Activated CD8-positive, alpha-beta T cell treated with anti-CD3 and anti-CD28 coated beads for 36 hours (primary cell): Measurements from ENCODE around the gene RNF111. TPM values are rescaled to one million over a fixed set of nuclear protein-coding genes. Genes with fewer than 3 reads are reported as not detected.
"Not testable (repeated sequence)": the region's sequence is repeated elsewhere in the genome, so short reads cannot be mapped to it uniquely, and the experiment has no call there.

Experiments used
- ATAC-seq: fragments of 200-7000 bp; cut with Tn5 transposase; one replicate; pipeline ENCODE4 v1.10.0; 2021; ENCODE audit warnings: mild to moderate bottlenecking, moderate library complexity
- CTCF ChIA-PET: fragments of 350-600 bp; sonication (Branson Sonifier 250); formaldehyde crosslinking; loops from one replicate; lab custom pipeline; 2021; ENCODE audit warnings: antibody characterized with exemption; lab: Charles Lee
- POLR2A ChIA-PET: fragments of 350-600 bp; sonication (Branson Sonifier 250); formaldehyde crosslinking; loops from one replicate; lab custom pipeline; 2021; ENCODE audit warnings: antibody characterized with exemption; lab: Charles Lee
- DNase-seq: peaks from one replicate; pipeline ENCODE4 v3.0.0-alpha.2; 2020
- H3K27ac Mint-ChIP-seq: one replicate; pipeline ENCODE4 v1.8.0; 2021; ENCODE audit warnings: mild to moderate bottlenecking, mixed read lengths
- H3K27me3 Mint-ChIP-seq: one replicate; pipeline ENCODE4 v1.8.0; 2021; ENCODE audit warnings: mixed read lengths
- H3K36me3 Mint-ChIP-seq: one replicate; pipeline ENCODE4 v1.8.0; 2021; ENCODE audit warnings: low read depth, mixed read lengths
- H3K4me1 Mint-ChIP-seq: one replicate; pipeline ENCODE4 v1.8.0; 2021; ENCODE audit warnings: low read depth, mixed read lengths
- H3K4me3 Mint-ChIP-seq: one replicate; pipeline ENCODE4 v1.8.0; 2021; ENCODE audit warnings: mild to moderate bottlenecking, moderate library complexity, mixed read lengths
- H3K9me3 Mint-ChIP-seq: one replicate; pipeline ENCODE4 v1.8.0; 2021; ENCODE audit warnings: mixed read lengths
- intact Hi-C: fragments of 100-400 bp; cut with micrococcal nuclease; formaldehyde crosslinking; loops from one replicate; pipeline ENCODE4 v1.10.0; 2022
- total RNA-seq, 2 experiments: library from RNA; stranded (reverse); gene quantifications; one replicate each; pipeline ENCODE4 v1.2.3, GENCODE V29; 2021
- TF ChIP-seq, protein P1 (sequence below): fragments of 200-600 bp; IDR thresholded peaks from one replicate; pipeline ENCODE4 v1.8.0; 2022; ENCODE audit warnings: antibody characterized with exemption, mild to moderate bottlenecking

Gene RNF111
- total RNA-seq, 2 experiments from 2014 or later: 28.5 to 30.5 TPM

DNA sequence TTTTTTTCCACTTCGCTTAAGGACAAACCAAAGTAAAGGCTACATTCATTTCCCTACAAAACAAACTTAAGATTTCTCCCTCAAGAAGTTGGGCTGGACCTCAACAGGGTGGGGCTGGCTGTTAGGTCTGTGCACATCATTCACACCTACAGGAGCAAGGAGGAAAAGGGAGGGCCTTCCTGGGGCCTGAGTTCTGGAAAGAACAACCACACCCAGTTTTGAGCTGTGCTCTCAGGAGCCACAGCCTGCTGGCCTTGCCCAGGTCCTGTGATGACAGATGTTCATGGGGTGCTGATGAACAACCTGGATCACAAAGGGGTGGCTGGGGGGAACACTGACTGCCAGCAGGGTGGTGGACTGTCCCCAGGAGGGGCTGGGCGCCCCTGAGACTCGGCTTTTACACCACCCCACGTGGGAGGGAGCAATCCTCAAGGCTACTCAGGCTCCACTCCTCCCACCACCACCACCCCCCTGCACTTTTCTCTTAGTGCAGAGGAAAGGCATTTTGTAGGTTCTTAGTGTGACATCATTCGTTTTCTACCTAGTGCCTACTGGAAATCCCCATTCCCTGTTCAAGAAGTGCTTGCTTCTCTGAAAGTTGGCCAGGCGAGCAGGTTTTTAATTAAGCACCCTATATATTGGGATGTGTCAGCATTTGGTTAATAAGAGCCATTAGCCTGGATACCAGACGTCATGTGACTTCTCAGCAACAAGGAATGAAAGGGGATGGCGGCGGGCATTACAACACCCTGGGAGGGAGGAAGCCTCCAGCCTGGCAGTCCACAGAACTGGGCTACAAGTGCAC lies 153.2 kb downstream of the RNF111 start:
- DNase-seq: no peak
- TF ChIP-seq, protein P1, sequence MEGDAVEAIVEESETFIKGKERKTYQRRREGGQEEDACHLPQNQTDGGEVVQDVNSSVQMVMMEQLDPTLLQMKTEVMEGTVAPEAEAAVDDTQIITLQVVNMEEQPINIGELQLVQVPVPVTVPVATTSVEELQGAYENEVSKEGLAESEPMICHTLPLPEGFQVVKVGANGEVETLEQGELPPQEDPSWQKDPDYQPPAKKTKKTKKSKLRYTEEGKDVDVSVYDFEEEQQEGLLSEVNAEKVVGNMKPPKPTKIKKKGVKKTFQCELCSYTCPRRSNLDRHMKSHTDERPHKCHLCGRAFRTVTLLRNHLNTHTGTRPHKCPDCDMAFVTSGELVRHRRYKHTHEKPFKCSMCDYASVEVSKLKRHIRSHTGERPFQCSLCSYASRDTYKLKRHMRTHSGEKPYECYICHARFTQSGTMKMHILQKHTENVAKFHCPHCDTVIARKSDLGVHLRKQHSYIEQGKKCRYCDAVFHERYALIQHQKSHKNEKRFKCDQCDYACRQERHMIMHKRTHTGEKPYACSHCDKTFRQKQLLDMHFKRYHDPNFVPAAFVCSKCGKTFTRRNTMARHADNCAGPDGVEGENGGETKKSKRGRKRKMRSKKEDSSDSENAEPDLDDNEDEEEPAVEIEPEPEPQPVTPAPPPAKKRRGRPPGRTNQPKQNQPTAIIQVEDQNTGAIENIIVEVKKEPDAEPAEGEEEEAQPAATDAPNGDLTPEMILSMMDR: no peak
- Mint-ChIP-seq H3K4me1 (peaks cover 20% of the 10 kb centered on the region), H3K27me3 (no peaks in the 10 kb centered on the region), H3K36me3 (peaks cover 6% of the 10 kb centered on the region), H3K9me3 (no peaks in the 10 kb centered on the region), H3K4me3 (no peak overlapping the region), H3K27ac (peak overlapping the region; percentile 9)
- POLR2A ChIA-PET: no interaction called here
- intact Hi-C loops: no loop called here
- CTCF ChIA-PET: no interaction called here
- no peak for ATAC-seq

DNA sequence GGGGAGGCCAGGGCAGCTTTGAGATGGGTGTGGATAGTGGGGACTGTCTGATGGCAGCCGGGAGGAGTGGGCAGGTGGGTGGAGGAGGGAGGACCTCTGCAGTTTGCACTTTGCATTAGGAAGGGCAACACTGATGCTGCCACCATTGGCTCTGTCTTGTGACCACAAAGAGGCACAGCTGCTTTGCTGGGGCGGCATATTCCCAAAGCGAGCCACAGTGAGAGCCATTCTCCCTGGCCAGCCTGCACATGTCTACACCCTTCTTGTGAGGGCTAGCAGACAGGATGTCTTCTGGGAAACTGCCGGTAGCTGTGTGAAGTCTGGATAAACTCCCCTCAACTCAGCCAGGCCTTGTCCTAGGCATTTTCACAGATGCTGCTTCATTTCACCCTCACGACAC lies 155.8 kb downstream of the RNF111 start:
- no peaks in the 10 kb centered on the region for H3K36me3 Mint-ChIP-seq
- peaks cover 8% of the 10 kb centered on the region for H3K4me1 Mint-ChIP-seq
- ChIA-PET POLR2A (no interaction called here), CTCF (interaction anchor here (0.8 kb wide), 1 partner anchor 349 kb away, joined by 3 read pairs; no protein-coding TSS in a partner anchor)
- H3K27me3 Mint-ChIP-seq: no peaks in the 10 kb centered on the region
- no peaks in the 10 kb centered on the region for H3K9me3 Mint-ChIP-seq
- TF ChIP-seq, protein P1: no peak
- DNase-seq (no peak), ATAC-seq (no peak)
- H3K4me3 Mint-ChIP-seq: no peak overlapping the region
- intact Hi-C loops: no loop called here
- H3K27ac Mint-ChIP-seq: no peak overlapping the region

DNA sequence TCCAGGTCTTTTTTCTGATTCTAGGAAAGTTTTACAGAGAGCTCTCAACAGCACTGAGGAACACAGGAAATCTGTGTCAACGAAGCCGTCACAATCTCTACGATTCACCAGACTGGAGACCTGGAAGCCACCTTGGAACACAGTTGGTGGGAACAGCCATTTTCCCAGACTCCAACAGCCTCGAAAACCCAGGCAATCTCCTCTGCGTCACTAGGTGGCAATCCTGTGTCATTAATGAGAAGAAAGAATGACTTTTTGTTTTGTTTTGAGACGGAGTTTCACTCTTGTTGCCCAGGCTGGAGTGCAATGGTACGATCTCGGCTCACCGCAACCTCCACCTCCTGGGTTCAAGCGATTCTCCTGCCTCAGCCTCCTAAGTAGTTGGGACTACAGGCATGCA lies 157.1 kb downstream of the RNF111 start:
- POLR2A ChIA-PET, DNase-seq: not testable (repeated sequence)

More for the DNA sequence above, 157.1 kb downstream of the RNF111 start:
- ATAC-seq, intact Hi-C loops, H3K27ac Mint-ChIP-seq, CTCF ChIA-PET, H3K27me3 Mint-ChIP-seq, H3K4me3 Mint-ChIP-seq, H3K9me3 Mint-ChIP-seq, H3K4me1 Mint-ChIP-seq, H3K36me3 Mint-ChIP-seq: not testable (repeated sequence)

Other genes with a start within 250 kb of the RNF111 start
- gene ADAM10, start 238.0 kb upstream of the RNF111 start, total RNA-seq: 10 to 100 TPM; 76.4 to 79.4 TPM
- 10 to 100 TPM in 1 of 2 experiments, 1 to 10 TPM in 1; 9.0 to 10.3 TPM for gene MINDY2, start 216.4 kb upstream of the RNF111 start, total RNA-seq
- gene SLTM, start 54.0 kb upstream of the RNF111 start, total RNA-seq: 10 to 100 TPM; 79.8 to 89.9 TPM
- 10 to 100 TPM; 61.9 to 64.4 TPM for gene CCNB2, start 117.5 kb downstream of the RNF111 start, total RNA-seq
- gene LDHAL6B, start 219.2 kb downstream of the RNF111 start, total RNA-seq: not detected